Measurements from ENCODE around the gene IL1F10. TPM values are rescaled to one million over a fixed set of nuclear protein-coding genes. Genes with fewer than 3 reads are reported as not detected.

IL1F10 gene
- total RNA-seq, 2 experiments from 2014 or later, result not detected

DNA sequence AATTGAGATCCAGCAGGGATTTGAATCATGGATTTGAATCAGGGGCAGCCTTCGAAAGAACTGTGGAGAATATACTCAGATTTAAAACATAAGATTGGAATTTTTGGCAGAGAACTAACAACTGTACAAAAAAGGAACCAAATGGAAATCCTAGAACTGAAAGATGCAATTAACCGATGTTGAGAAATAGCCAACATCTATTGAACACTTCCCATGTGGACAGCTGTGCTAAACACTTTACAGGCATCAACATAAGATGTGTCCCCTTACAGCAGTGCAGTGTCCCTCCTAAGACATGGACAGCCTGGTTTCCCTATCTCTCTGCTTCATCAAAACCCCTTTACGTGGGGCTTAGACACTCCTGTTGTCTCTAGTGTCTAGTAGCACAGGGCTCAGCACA is 56.0 kb downstream of the IL1F10 start:
- H3K9me3 Mint-ChIP-seq, result no peaks in the 10 kb centered on the region
- no peak overlapping the region for H3K27ac Mint-ChIP-seq
- H3K27me3 Mint-ChIP-seq, result no peaks in the 10 kb centered on the region
- DNase-seq, result no peak
- peaks cover 3% of the 10 kb centered on the region for H3K36me3 Mint-ChIP-seq (ENCODE audit: low read depth)
- H3K4me3 Mint-ChIP-seq, result no peak overlapping the region
- ChIA-PET CTCF (interaction anchor here (2.3 to 6.1 kb wide), 2 partner anchors 14 to 43 kb away, joined by 8 to 33 read pairs; no protein-coding TSS in a partner anchor), POLR2A (interaction anchor here (1.1 kb wide), 1 partner anchor 26 kb away, joined by 4 read pairs; no protein-coding TSS in a partner anchor)
- peaks cover 47% of the 10 kb centered on the region for H3K4me1 Mint-ChIP-seq

DNA sequence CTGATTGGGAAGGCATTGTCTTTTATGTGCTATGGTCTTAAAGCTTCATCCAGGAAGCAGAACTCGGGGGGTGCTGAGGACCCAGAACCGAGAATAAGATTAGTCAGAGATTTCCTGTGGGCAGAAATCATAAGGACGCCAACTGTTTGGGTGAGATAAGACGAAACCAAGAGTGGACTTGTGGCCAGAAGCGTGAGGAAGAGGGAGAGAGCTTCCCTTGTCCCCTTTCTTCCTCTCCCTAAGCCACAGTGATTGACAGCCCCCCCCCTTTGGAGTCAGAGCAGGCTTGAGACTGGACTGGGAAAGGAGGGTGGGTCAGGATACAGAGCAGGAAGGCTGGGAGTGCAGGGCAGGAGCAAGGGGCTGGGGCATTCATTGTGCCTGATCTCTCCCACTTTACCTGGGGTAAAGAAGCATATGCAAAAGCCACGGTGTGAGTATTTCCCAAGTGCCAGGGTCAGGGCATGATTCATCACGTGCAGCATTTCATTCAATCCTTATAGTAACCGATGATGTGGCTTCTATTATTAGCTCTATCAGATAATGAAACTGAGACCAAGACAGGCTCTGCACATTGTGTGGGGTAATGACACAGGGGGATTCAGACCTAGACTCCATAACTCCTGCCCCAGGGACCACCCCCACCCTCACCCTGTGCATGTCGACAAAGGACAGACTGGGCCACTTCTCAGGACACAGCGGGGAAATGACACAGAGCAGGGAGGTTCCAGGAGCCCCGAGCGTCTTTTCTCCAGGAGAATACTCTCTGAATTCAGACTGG is 56.6 kb downstream of the IL1F10 start:
- ChIA-PET POLR2A (interaction anchor here (1.1 kb wide), 1 partner anchor 26 kb away, joined by 4 read pairs; no protein-coding TSS in a partner anchor), CTCF (interaction anchor here (2.3 to 6.1 kb wide), 2 partner anchors 14 to 44 kb away, joined by 8 to 33 read pairs; no protein-coding TSS in a partner anchor)
- no peaks in the 10 kb centered on the region for H3K27me3 Mint-ChIP-seq
- H3K4me1 Mint-ChIP-seq, result peaks cover 47% of the 10 kb centered on the region
- no peak overlapping the region for H3K27ac Mint-ChIP-seq
- no peak overlapping the region for H3K4me3 Mint-ChIP-seq
- peaks cover 3% of the 10 kb centered on the region for H3K36me3 Mint-ChIP-seq (ENCODE audit: low read depth)
- H3K9me3 Mint-ChIP-seq, result no peaks in the 10 kb centered on the region
- DNase-seq, result no peak

Other genes with a start within 250 kb of the IL1F10 start
- gene IL1B, start 231.2 kb upstream of the IL1F10 start, total RNA-seq, result under 1 TPM in 1 of 2 experiments, not detected in 1; 0.48 TPM
- under 1 TPM; 0.33 to 0.48 TPM for gene IL37, start 156.8 kb upstream of the IL1F10 start, total RNA-seq
- gene IL36G, start 90.0 kb upstream of the IL1F10 start, total RNA-seq, result not detected
- not detected for gene IL36A, start 62.5 kb upstream of the IL1F10 start, total RNA-seq
- gene IL36B, start 15.1 kb upstream of the IL1F10 start, total RNA-seq, result not detected
- gene IL36RN, start 8.8 kb upstream of the IL1F10 start, total RNA-seq, result not detected
- gene IL1RN, start 59.6 kb downstream of the IL1F10 start, total RNA-seq, result 1 to 10 TPM; 2.6 to 3.3 TPM
- gene PSD4, start 106.0 kb downstream of the IL1F10 start, total RNA-seq, result 100 to 1,000 TPM; 261 to 272 TPM
- 1 to 10 TPM; 1.7 TPM for gene PAX8, start 211.0 kb downstream of the IL1F10 start, total RNA-seq